NB4 (cell line): Measurements from ENCODE around the gene ZNF740.

Experiments used
- DNase-seq: peaks from one replicate; pipeline ENCODE4 v3.0.0; 2010; ENCODE audit warnings: low read depth
- H3K4me3 ChIP-seq: one replicate; pipeline ENCODE4 v1.5.1; 2011; ENCODE audit warnings: mild to moderate bottlenecking, low read depth, low read length, moderate library complexity
- CTCF ChIP-seq: IDR thresholded peaks from one replicate; pipeline ENCODE4 v1.5.1; 2012; ENCODE audit warnings: low read depth, low read length
- MYC ChIP-seq: IDR thresholded peaks from 2 replicates; pipeline ENCODE4 v1.6.1; 2011; ENCODE audit warnings: low read depth, low read length
- POLR2A ChIP-seq: IDR thresholded peaks from 2 replicates; pipeline ENCODE4 v1.6.1; 2011; ENCODE audit warnings: mild to moderate bottlenecking; ENCODE audit not compliant: insufficient read length; ENCODE audit errors: extremely low read depth
- TF ChIP-seq, protein P1 (sequence below): IDR thresholded peaks from 2 replicates; pipeline ENCODE4 v1.6.1; 2011; ENCODE audit warnings: low read depth, low read length

ZNF740 gene

DNA sequence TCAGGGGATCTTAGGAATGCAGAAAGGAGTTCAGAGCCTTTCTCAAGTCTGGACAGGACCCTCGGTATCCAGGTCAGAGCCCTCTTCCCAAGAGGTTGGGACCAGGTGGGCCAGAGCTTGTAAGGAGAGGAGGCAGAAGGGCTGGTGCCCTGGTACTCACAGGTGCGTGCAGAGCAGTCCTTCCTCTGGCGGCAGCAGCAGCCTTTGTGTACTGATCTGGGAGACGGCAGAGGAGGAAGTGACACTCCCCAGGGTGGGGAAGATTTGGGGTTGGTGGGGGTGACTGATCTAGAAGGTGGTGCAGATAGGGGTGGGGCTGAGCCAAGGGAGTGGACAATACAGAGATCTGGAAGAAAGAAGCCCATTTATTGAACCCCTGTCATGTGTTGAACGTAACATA, 26.5 kb downstream of the ZNF740 start, which contains the start of gene ITGB7:
Gene ITGB7, minus strand, starts transcription at position 210 of the 400 bp plus-strand sequence. CDS start 6,808 bp downstream, outside the sequence.
- peak; percentile 76 for DNase-seq
- peak within 1 kb of the TSS; percentile 23 for H3K4me3 ChIP-seq
- TF ChIP-seq MYC (no peak), CTCF (no peak), POLR2A (no peak)
- TF ChIP-seq, protein P1, sequence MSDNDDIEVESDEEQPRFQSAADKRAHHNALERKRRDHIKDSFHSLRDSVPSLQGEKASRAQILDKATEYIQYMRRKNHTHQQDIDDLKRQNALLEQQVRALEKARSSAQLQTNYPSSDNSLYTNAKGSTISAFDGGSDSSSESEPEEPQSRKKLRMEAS = no peak

- H3K4me3 ChIP-seq = no peak overlapping the region
- TF ChIP-seq MYC (no peak), CTCF (no peak), POLR2A (no peak)
- TF ChIP-seq, protein P1 = no peak
- DNase-seq = no peak
Measured at GRCh38 chr12:53208435-53208834, 27.9 kb downstream of the ZNF740 start.

- peak; percentile 85 for DNase-seq
- TF ChIP-seq, protein P1 = no peak
- TF ChIP-seq POLR2A = no peak
- TF ChIP-seq MYC = no peak
- no peak for TF ChIP-seq CTCF
- H3K4me3 ChIP-seq = peak overlapping the region; percentile 43
Measured at GRCh38 chr12:53208877-53209463, 28.4 kb downstream of the ZNF740 start.

- TF ChIP-seq, protein P1 = no peak
Measured at GRCh38 chr12:53210843-53211242, 30.3 kb downstream of the ZNF740 start.

GRCh38 chr12:53211476-53212381, 31.2 kb downstream of the ZNF740 start:
- TF ChIP-seq CTCF (peak; percentile 80), MYC (0 out of 2 replicates have a peak, but pooled peaks have one; percentile 16), POLR2A (no peak)
- TF ChIP-seq, protein P1 = peak; percentile 52; the same call in 1 of the 2 replicates
- peak; percentile 64 for DNase-seq
- H3K4me3 ChIP-seq = no peak overlapping the region

More at GRCh38 chr12:53210843-53211242, 30.3 kb downstream of the ZNF740 start:
- no peak for DNase-seq
- H3K4me3 ChIP-seq = no peak overlapping the region

DNA sequence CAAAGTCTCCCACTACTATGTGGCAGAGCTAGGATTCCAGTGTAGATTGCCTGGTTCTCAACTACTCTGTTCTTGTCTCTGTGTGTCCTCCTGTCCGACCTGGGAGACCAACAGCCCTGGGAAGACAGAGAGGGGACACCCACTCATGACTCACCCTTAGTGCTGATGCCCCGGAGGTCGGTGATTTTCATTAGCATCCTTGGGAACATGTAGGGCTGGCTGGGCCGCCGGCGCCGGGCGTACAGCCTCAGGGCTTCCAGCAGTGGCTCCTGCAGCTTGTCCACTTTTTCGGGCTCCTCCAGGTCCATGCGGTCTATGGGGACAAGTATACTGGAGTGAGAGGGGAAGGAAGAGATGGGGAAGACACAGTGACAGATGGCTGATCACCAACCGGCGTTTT, 32.4 kb downstream of the ZNF740 start:
- no peak overlapping the region for H3K4me3 ChIP-seq
- DNase-seq = no peak
- TF ChIP-seq, protein P1 = no peak
- no peak for TF ChIP-seq CTCF
